Spleen (tissue), 7 donors: Measurements from ENCODE around the gene VPREB3.

Experiments
- POLR2A ChIP-seq, 3 donors: fragments of 450-650 bp; IDR thresholded peaks; one replicate each; pipeline ENCODE4 v1.5.1; 2017; ENCODE audit warnings: antibody characterized with exemption in 3 of 3, mild to moderate bottlenecking in 1 of 3
- POLR2AphosphoS5 ChIP-seq, 3 donors: sonication (generic); formaldehyde crosslinking; IDR thresholded peaks; one replicate each; pipeline ENCODE4 v1.5.1; 2017; ENCODE audit warnings: antibody characterized with exemption in 3 of 3
- TF ChIP-seq, protein P1 (sequence below), 11 experiments: fragments of 200-600 bp in 7 of 11; fragments of 450-650 bp in 4 of 11; sonication (generic) in 4 of 11; IDR thresholded peaks in 8 of 11; conservative IDR thresholded peaks in 3 of 11; 1 replicate in 7 of 11; 2 replicates in 4 of 11; pipeline versions ENCODE4 v1.4.0 to v1.8.0; 2016 to 2021; ENCODE audit warnings: antibody characterized with exemption in 11 of 11, inconsistent platforms in 4 of 11, mild to moderate bottlenecking in 1 of 11
- donor health status: DM: no; HTN: no; CAD: no; lungs with moderate emphysema.
- donor health status: DM: no; HTN: no; CAD: no.
- donor health status: DM: no; HTN: no; CAD: no.

DNA sequence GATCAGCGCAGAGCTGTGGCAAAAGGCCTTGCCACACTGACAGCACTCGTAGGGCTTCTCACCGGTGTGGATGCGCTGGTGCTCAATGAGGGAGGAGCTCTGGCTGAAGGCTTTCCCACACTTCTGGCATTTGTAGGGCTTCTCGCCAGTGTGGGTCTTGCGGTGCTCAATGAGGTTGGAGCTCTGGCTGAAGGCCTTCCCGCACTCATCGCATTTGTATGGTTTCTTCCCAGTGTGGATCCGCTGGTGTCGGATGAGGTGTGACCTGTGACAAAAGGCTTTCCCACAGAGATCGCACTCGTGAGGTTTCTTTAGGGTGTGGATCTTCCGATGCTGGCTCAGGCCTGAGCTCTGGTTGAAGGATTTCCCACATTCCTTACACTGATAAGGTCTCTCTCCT lies 10.2 kb downstream of the VPREB3 start:
- TF ChIP-seq POLR2AphosphoS5 (IDR thresholded peaks at IDR 0.05) (no peak), POLR2A (IDR thresholded peaks at IDR 0.05) (no peak)
- TF ChIP-seq, protein P1, sequence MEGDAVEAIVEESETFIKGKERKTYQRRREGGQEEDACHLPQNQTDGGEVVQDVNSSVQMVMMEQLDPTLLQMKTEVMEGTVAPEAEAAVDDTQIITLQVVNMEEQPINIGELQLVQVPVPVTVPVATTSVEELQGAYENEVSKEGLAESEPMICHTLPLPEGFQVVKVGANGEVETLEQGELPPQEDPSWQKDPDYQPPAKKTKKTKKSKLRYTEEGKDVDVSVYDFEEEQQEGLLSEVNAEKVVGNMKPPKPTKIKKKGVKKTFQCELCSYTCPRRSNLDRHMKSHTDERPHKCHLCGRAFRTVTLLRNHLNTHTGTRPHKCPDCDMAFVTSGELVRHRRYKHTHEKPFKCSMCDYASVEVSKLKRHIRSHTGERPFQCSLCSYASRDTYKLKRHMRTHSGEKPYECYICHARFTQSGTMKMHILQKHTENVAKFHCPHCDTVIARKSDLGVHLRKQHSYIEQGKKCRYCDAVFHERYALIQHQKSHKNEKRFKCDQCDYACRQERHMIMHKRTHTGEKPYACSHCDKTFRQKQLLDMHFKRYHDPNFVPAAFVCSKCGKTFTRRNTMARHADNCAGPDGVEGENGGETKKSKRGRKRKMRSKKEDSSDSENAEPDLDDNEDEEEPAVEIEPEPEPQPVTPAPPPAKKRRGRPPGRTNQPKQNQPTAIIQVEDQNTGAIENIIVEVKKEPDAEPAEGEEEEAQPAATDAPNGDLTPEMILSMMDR (IDR thresholded peaks at IDR 0.05 in 8 of 11, conservative IDR thresholded peaks at IDR 0.05 in 3 of 11) = no peak
